Measurements from ENCODE around the gene DPH3.

Gene DPH3

GRCh38 chr3:16236030-16236639, 28.6 kb downstream of the DPH3 start:
- no peaks in the 10 kb centered on the region for H3K36me3 ChIP-seq
- no peaks in the 10 kb centered on the region for H3K27me3 ChIP-seq (ENCODE audit: insufficient read depth, low read depth, severe bottlenecking)
- no peak overlapping the region for H3K27ac ChIP-seq
- H3K4me3 ChIP-seq (ENCODE audit: low read depth, low read length): no peak overlapping the region
- TF ChIP-seq CTCF (IDR thresholded peaks at IDR 0.05; ENCODE audit: low read depth, low read length): no peak
- peaks cover 11% of the 10 kb centered on the region for H3K9me3 ChIP-seq (ENCODE audit: severe bottlenecking)
- DNase-seq: no peak

GRCh38 chr3:16234281-16234680, 30.5 kb downstream of the DPH3 start:
- Histone ChIP-seq H3K9me3 (ENCODE audit: severe bottlenecking) (peaks cover 13% of the 10 kb centered on the region), H3K27ac (peak overlapping the region; percentile 36; the same call in 1 of the 2 replicates), H3K4me3 (ENCODE audit: low read depth, low read length) (no peak overlapping the region), H3K27me3 (ENCODE audit: insufficient read depth, low read depth, severe bottlenecking) (no peaks in the 10 kb centered on the region), H3K36me3 (no peaks in the 10 kb centered on the region)
- no peak for TF ChIP-seq CTCF (IDR thresholded peaks at IDR 0.05; ENCODE audit: low read depth, low read length)
- DNase-seq: no peak

GRCh38 chr3:16233806-16234205, 30.9 kb downstream of the DPH3 start:
- no peak for TF ChIP-seq CTCF (IDR thresholded peaks at IDR 0.05; ENCODE audit: low read depth, low read length)
- H3K27me3 ChIP-seq (ENCODE audit: insufficient read depth, low read depth, severe bottlenecking): no peaks in the 10 kb centered on the region
- H3K27ac ChIP-seq: peak overlapping the region; percentile 10
- no peaks in the 10 kb centered on the region for H3K36me3 ChIP-seq
- H3K9me3 ChIP-seq (ENCODE audit: severe bottlenecking): peaks cover 13% of the 10 kb centered on the region
- H3K4me3 ChIP-seq (ENCODE audit: low read depth, low read length): no peak overlapping the region
- DNase-seq: peak; percentile 58

- no peak for DNase-seq
- Histone ChIP-seq H3K27me3 (ENCODE audit: insufficient read depth, low read depth, severe bottlenecking) (no peaks in the 10 kb centered on the region), H3K36me3 (no peaks in the 10 kb centered on the region), H3K9me3 (ENCODE audit: severe bottlenecking) (peaks cover 13% of the 10 kb centered on the region), H3K4me3 (ENCODE audit: low read depth, low read length) (no peak overlapping the region), H3K27ac (no peak overlapping the region)
- TF ChIP-seq CTCF (IDR thresholded peaks at IDR 0.05; ENCODE audit: low read depth, low read length): no peak
These were observed 32.8 kb downstream of the DPH3 start for GRCh38 chr3:16231983-16232382.

- Histone ChIP-seq H3K4me3 (ENCODE audit: low read depth, low read length) (no peak overlapping the region), H3K27ac (no peak overlapping the region), H3K27me3 (ENCODE audit: insufficient read depth, low read depth, severe bottlenecking) (no peaks in the 10 kb centered on the region), H3K9me3 (ENCODE audit: severe bottlenecking) (peaks cover 8% of the 10 kb centered on the region), H3K36me3 (no peaks in the 10 kb centered on the region)
- no peak for TF ChIP-seq CTCF (IDR thresholded peaks at IDR 0.05; ENCODE audit: low read depth, low read length)
- no peak for DNase-seq
These were observed 35.1 kb downstream of the DPH3 start for GRCh38 chr3:16229681-16230080.

- TF ChIP-seq CTCF (IDR thresholded peaks at IDR 0.05; ENCODE audit: low read depth, low read length): no peak
- no peak for DNase-seq
- H3K27ac ChIP-seq: no peak overlapping the region
- H3K4me3 ChIP-seq (ENCODE audit: low read depth, low read length): no peak overlapping the region
- H3K36me3 ChIP-seq: no peaks in the 10 kb centered on the region
- peaks cover 2% of the 10 kb centered on the region for H3K9me3 ChIP-seq (ENCODE audit: severe bottlenecking)
- no peaks in the 10 kb centered on the region for H3K27me3 ChIP-seq (ENCODE audit: insufficient read depth, low read depth, severe bottlenecking)
These were observed 37.2 kb downstream of the DPH3 start for GRCh38 chr3:16227566-16227965.

Measured in WERI-Rb-1 (cell line).